HCT116 (cell line): ENCODE results near the gene PLEKHJ1. TPM values are rescaled to one million over a fixed set of nuclear protein-coding genes. Genes with fewer than 3 reads are reported as not detected.

ENCODE experiments used
- ATAC-seq: fragments of 200-7000 bp; cut with Tn5 transposase; 2 replicates; pipeline ENCODE4 v1.9.1; 2020; ENCODE audit warnings: mild to moderate bottlenecking, moderate library complexity
- BruUV-seq: library from RNA; stranded (reverse); fragments of 400-500 nt; replicated peaks from 2 replicates; lab custom pipeline; 2021; lab: Mats Ljungman, UMichigan
- CTCF ChIA-PET: fragments of 300-600 bp; sonication (Branson Sonifier 250); formaldehyde crosslinking; loops from one replicate; lab custom pipeline; 2021; ENCODE audit warnings: antibody characterized with exemption; lab: Charles Lee
- POLR2A ChIA-PET: fragments of 300-600, 350-600 bp; sonication (Branson Sonifier 250); formaldehyde crosslinking; loops from one replicate; lab custom pipeline; 2021; ENCODE audit warnings: antibody characterized with exemption; lab: Charles Lee
- RAD21 ChIA-PET, 2 experiments: fragments of 300-600 bp; sonication (Branson Sonifier 250); formaldehyde crosslinking; loops; one replicate each; lab custom pipeline; 2023; ENCODE audit warnings: low total read pairs in 2 of 2; ENCODE audit not compliant: uncharacterized antibody in 2 of 2, unreplicated experiment in 2 of 2, low non-redundant PET in 1 of 2; lab: Charles Lee
- DNase-seq: peaks from one replicate; pipeline ENCODE4 v3.0.0-alpha.2; 2010; ENCODE audit warnings: low read depth, low spot score
- H2AFZ ChIP-seq: fragments of 200-600 bp; shearing (Covaris generic), sonication (generic); 2 replicates; pipeline ENCODE4 v1.6.1; 2017; ENCODE audit warnings: low read depth, mixed run types, mixed read lengths, antibody characterized with exemption, low read length; ENCODE audit not compliant: poor library complexity, severe bottlenecking
- H3K27ac ChIP-seq: 2 replicates; pipeline ENCODE4 v1.5.1; 2012; ENCODE audit warnings: low read depth, low read length
- H3K27me3 ChIP-seq: fragments of 200-600 bp; sonication (generic); 2 replicates; pipeline ENCODE4 v1.6.1; 2016; ENCODE audit warnings: mixed run types, low read length, mixed read lengths; ENCODE audit not compliant: insufficient read depth
- H3K36me3 ChIP-seq, 2 experiments: fragments of 200-500 bp in 1 of 2; fragments of 200-600 bp in 1 of 2; sonication (Bioruptor generic) in 1 of 2; sonication (generic) in 1 of 2; 2 replicates each; pipeline versions ENCODE4 v1.5.1 to v1.6.1; 2014 to 2016; ENCODE audit warnings: low read length in 2 of 2, inconsistent platforms in 1 of 2, mixed read lengths in 1 of 2, mixed run types in 1 of 2; ENCODE audit not compliant: insufficient read depth in 2 of 2, control insufficient read depth in 1 of 2
- H3K4me1 ChIP-seq, 2 experiments: fragments of 200-600 bp in 1 of 2; sonication (generic) in 1 of 2; 2 replicates each; pipeline versions ENCODE4 v1.5.1 to v1.6.1; 2012 to 2017; ENCODE audit warnings: low read length in 2 of 2, inconsistent platforms in 1 of 2, mild to moderate bottlenecking in 1 of 2, mixed read lengths in 1 of 2, mixed run types in 1 of 2, moderate library complexity in 1 of 2; ENCODE audit not compliant: insufficient read depth in 2 of 2, control insufficient read depth in 1 of 2
- H3K4me2 ChIP-seq: fragments of 200-600 bp; sonication (generic); 2 replicates; pipeline ENCODE4 v1.6.1; 2017; ENCODE audit warnings: mixed run types, low read length, mixed read lengths
- H3K4me3 ChIP-seq, 2 experiments: fragments of 200-600 bp in 1 of 2; sonication (generic) in 1 of 2; replicated peaks in 1 of 2; 2 replicates each; pipeline ENCODE4 v1.5.1; 2011 to 2016; ENCODE audit warnings: low read length in 2 of 2, control low read depth in 1 of 2, low read depth in 1 of 2, mild to moderate bottlenecking in 1 of 2, mixed read lengths in 1 of 2, mixed run types in 1 of 2
- H3K79me2 ChIP-seq: fragments of 200-600 bp; sonication (generic); 2 replicates; pipeline ENCODE4 v1.6.1; 2017; ENCODE audit warnings: mild to moderate bottlenecking, mixed run types, low read length, moderate library complexity, mixed read lengths; ENCODE audit not compliant: insufficient read depth
- H3K9ac ChIP-seq: fragments of 200-600 bp; sonication (generic); 2 replicates; pipeline ENCODE4 v1.6.1; 2016; ENCODE audit warnings: low read length, mixed read lengths
- H3K9me2 ChIP-seq: fragments of 200-600 bp; sonication (generic), shearing (Covaris generic); 2 replicates; pipeline ENCODE4 v1.6.1; 2017; ENCODE audit warnings: mixed run types, mild to moderate bottlenecking, moderate library complexity; ENCODE audit not compliant: insufficient read depth
- H3K9me3 ChIP-seq, 2 experiments: fragments of 200-500 bp in 1 of 2; fragments of 200-600 bp in 1 of 2; sonication (Bioruptor generic) in 1 of 2; sonication (generic) in 1 of 2; 2 replicates each; pipeline ENCODE4 v1.6.1; 2014 to 2017; ENCODE audit warnings: low read length in 2 of 2, mixed read lengths in 2 of 2, inconsistent platforms in 1 of 2, low read depth in 1 of 2, mild to moderate bottlenecking in 1 of 2, mixed run types in 1 of 2, moderate library complexity in 1 of 2; ENCODE audit not compliant: control insufficient read depth in 1 of 2, insufficient read depth in 1 of 2
- H4K20me1 ChIP-seq: fragments of 200-600 bp; sonication (generic), shearing (Covaris generic); 2 replicates; pipeline ENCODE4 v1.6.1; 2017; ENCODE audit warnings: mixed run types, mild to moderate bottlenecking, moderate library complexity; ENCODE audit not compliant: insufficient read depth
- CBX3 ChIP-seq: IDR thresholded peaks from 2 replicates; pipeline ENCODE4 v1.6.1; 2012; ENCODE audit warnings: low read depth
- CTCF ChIP-seq, 3 experiments: fragments of 200-600 bp in 1 of 3; sonication (generic) in 1 of 3; IDR thresholded peaks in 2 of 3; conservative IDR thresholded peaks in 1 of 3; 2 replicates each; pipeline ENCODE4 v1.5.1; 2012 to 2017; ENCODE audit warnings: low read depth in 2 of 3, low read length in 2 of 3, antibody characterized with exemption in 1 of 3, borderline replicate concordance in 1 of 3, control low read depth in 1 of 3, mild to moderate bottlenecking in 1 of 3, mixed read lengths in 1 of 3, mixed run types in 1 of 3, moderate library complexity in 1 of 3; ENCODE audit not compliant: insufficient read depth in 1 of 3
- ELF1 ChIP-seq: IDR thresholded peaks from 2 replicates; pipeline ENCODE4 v1.6.1; 2012; ENCODE audit warnings: low read depth, borderline replicate concordance
- EZH2phosphoT487 ChIP-seq: fragments of 200-600 bp; IDR thresholded peaks from 2 replicates; pipeline ENCODE4 v1.6.1; 2018; ENCODE audit warnings: antibody characterized with exemption, borderline replicate concordance
- FOSL1 ChIP-seq: IDR thresholded peaks from 2 replicates; pipeline ENCODE4 v1.6.1; 2012; ENCODE audit warnings: low read depth
- RAD21 ChIP-seq: IDR thresholded peaks from 2 replicates; pipeline ENCODE4 v1.6.1; 2012; ENCODE audit warnings: low read depth, mild to moderate bottlenecking
- SIN3A ChIP-seq: IDR thresholded peaks from 2 replicates; pipeline ENCODE4 v1.6.1; 2012; ENCODE audit warnings: low read depth
- SP1 ChIP-seq: IDR thresholded peaks from 2 replicates; pipeline ENCODE4 v1.6.1; 2012; ENCODE audit warnings: low read depth
- SRF ChIP-seq: IDR thresholded peaks from 2 replicates; pipeline ENCODE4 v1.6.1; 2012; ENCODE audit warnings: low read depth
- TCF7L2 ChIP-seq: IDR thresholded peaks from 2 replicates; pipeline ENCODE4 v1.7.0; 2011; ENCODE audit warnings: borderline replicate concordance, inconsistent platforms; ENCODE audit not compliant: insufficient read depth, insufficient read length; ENCODE audit errors: extremely low read depth
- ZBTB33 ChIP-seq: IDR thresholded peaks from 2 replicates; pipeline ENCODE4 v1.6.1; 2011; ENCODE audit warnings: mild to moderate bottlenecking, low read length, moderate library complexity; ENCODE audit not compliant: insufficient replicate concordance; ENCODE audit errors: extremely low read depth
- ZFX ChIP-seq: fragments of 450-650 bp; IDR thresholded peaks from 2 replicates; pipeline ENCODE4 v1.6.1; 2017
- ZNF274 ChIP-seq: fragments of 200-500 bp; sonication (Bioruptor generic); IDR thresholded peaks from 2 replicates; pipeline ENCODE4 v1.6.1; 2014; ENCODE audit warnings: mild to moderate bottlenecking, low read depth, low read length, inconsistent platforms
- intact Hi-C: fragments of 100-400 bp; cut with micrococcal nuclease; formaldehyde crosslinking; loops from 2 replicates; pipeline ENCODE4 v1.10.0; 2022
- total RNA-seq: library from RNA; stranded (reverse); gene quantifications from one replicate; pipeline ENCODE4 v1.2.1, GENCODE V29; 2021; ENCODE audit not compliant: unreplicated experiment

Gene PLEKHJ1
- total RNA-seq, 1 experiment from 2014 or later = 88.2 TPM

GRCh38 chr19:2274185-2274711 lies 38.1 kb upstream of the PLEKHJ1 start:
- Histone ChIP-seq H3K36me3 (peaks cover 14 to 28% of the 10 kb centered on the region in 2 experiments; a peak in 2 of 4 replicates), H2AFZ (no peak overlapping the region), H4K20me1 (peaks cover 18% of the 10 kb centered on the region; the same call in 1 of the 2 replicates), H3K4me1 (peaks cover 9 to 52% of the 10 kb centered on the region in 2 experiments), H3K27ac (peak overlapping the region; percentile 66), H3K4me2 (peak overlapping the region; percentile 68), H3K9me3 (no peaks in the 10 kb centered on the region), H3K9me2 (no peaks in the 10 kb centered on the region), H3K27me3 (no peaks in the 10 kb centered on the region), H3K79me2 (peaks cover 51% of the 10 kb centered on the region), H3K4me3 (peak overlapping the region in 1 of 2 experiments; percentile 38; a peak in 1 of 4 replicates), H3K9ac (peak overlapping the region; percentile 52)
- intact Hi-C loops = no loop called here
- POLR2A ChIA-PET = interaction anchor here (0.8 kb wide), 1 partner anchor 111 kb away, joined by 6 read pairs; no protein-coding TSS in a partner anchor
- BruUV-seq = no TSS peak
- RAD21 ChIA-PET = interaction anchor here in 1 of 2 experiments (0.6 kb wide), 1 partner anchor 114 kb away, joined by 4 read pairs; no protein-coding TSS in a partner anchor
- TF ChIP-seq EZH2phosphoT487 = no peak
- no peak for TF ChIP-seq FOSL1
- no peak for TF ChIP-seq ZNF274
- no peak for ATAC-seq
- CTCF ChIA-PET = interaction anchor here (0.9 to 1.9 kb wide), 4 partner anchors 8 to 337 kb away, joined by 3 to 10 read pairs (median 4); no protein-coding TSS in a partner anchor
- no peak for DNase-seq

- ChIA-PET RAD21 (no interaction called here), CTCF (interaction anchor here (1.3 to 1.9 kb wide), 2 partner anchors 118 to 338 kb away, joined by 3 to 10 read pairs; no protein-coding TSS in a partner anchor), POLR2A (no interaction called here)
- H3K36me3 ChIP-seq = peaks cover 14 to 28% of the 10 kb centered on the region in 2 experiments; a peak in 2 of 4 replicates
- no peaks in the 10 kb centered on the region for H3K9me3 ChIP-seq
- H3K4me2 ChIP-seq = peak overlapping the region; percentile 68
- peaks cover 18% of the 10 kb centered on the region; the same call in 1 of the 2 replicates for H4K20me1 ChIP-seq
- H3K4me3 ChIP-seq = peak overlapping the region; percentile 34 to 38
- no TSS peak for BruUV-seq
- intact Hi-C loops = loop anchor here (1.0 kb wide), 2 partner anchors 37 to 117 kb away; partner anchors contain the start of genes PLEKHJ1 and SF3A2
- DNase-seq (peak; percentile 59), ATAC-seq (peak; percentile 52)
- H3K27ac ChIP-seq = peak overlapping the region; percentile 66
- H2AFZ ChIP-seq = no peak overlapping the region
- peaks cover 11 to 57% of the 10 kb centered on the region in 2 experiments for H3K4me1 ChIP-seq
- H3K9ac ChIP-seq = peak overlapping the region; percentile 52
- H3K9me2 ChIP-seq = no peaks in the 10 kb centered on the region
- peaks cover 51% of the 10 kb centered on the region for H3K79me2 ChIP-seq
- no peaks in the 10 kb centered on the region for H3K27me3 ChIP-seq
- TF ChIP-seq CBX3 = no peak
- peak; percentile 53; the same call in 1 of the 2 replicates for TF ChIP-seq SIN3A
- TF ChIP-seq RAD21 = peak; percentile 74
- TF ChIP-seq ZFX = no peak
- no peak; the same call in 1 of the 2 replicates for TF ChIP-seq ELF1
- no peak for TF ChIP-seq TCF7L2
- TF ChIP-seq CTCF (IDR thresholded peaks at IDR 0.05 in 2 of 3, conservative IDR thresholded peaks at IDR 0.05 in 1 of 3; ENCODE audit: borderline replicate concordance in 1 of 3, insufficient read depth in 1 of 3, low read depth in 2 of 3, low read length in 2 of 3) = peak; percentile 88 to 94 (median 94)
- TF ChIP-seq SP1 = no peak
- no peak for TF ChIP-seq SRF
- no peak for TF ChIP-seq ZBTB33
These were observed 37.4 kb upstream of the PLEKHJ1 start for GRCh38 chr19:2273356-2274184.
